GM04504 (cell line): Measurements from ENCODE around the gene THAP10.
A peak's percentile ranks its signal among the peaks of the same experiment; 100 is the strongest.
"Not testable (repeated sequence)": the region's sequence is repeated elsewhere in the genome, so short reads cannot be mapped to it uniquely, and the experiment has no call there.

Experiments
- DNase-seq: peaks from one replicate; pipeline ENCODE4 v3.0.0-alpha.2; 2012; ENCODE audit warnings: low read depth

Gene THAP10

DNA sequence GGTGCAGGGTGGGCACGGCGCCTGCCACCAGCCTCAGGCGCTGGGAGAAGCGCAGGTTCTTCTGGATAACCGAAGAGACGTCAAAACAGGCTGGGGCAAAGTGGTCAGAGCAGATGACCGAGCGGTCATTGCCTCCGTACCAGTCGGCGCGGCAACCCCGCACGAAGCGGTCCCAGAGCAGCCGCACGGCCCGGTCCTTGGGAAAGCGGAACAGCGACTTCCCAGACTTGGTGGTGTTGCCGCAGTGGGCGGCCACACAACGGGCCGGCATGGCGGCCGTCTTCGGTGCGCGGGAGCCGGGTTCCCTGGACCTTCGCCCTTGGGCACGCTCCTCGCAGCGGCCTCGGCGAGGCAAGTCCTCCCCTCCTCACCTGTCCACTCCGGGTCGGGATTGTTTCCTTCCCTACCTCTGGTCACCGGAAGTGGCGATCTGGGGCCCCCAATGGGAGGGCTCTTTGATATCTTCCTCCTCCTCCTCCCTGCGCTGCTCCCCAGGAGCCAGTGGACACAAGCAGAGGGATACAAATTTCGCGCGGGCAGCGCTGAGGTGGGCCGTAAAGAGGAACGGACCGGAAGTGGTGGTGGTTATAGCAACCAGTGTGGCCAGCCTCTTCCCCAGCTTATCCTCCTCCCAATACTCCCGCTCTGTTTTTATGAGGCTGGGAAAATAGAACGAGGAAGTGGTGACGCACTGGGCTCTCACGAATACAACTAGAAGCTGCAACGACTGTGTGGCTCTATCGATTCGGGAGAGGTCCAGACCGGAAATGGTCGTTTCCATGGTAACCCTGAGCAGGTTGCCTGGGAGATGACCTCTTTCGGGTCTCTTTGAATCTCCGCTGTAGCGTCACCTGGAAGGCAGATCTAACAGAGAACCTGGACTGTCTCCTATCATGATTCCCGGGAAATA lies at the start of gene THAP10, which contains the start of gene LRRC49:
TSS of gene THAP10 (minus strand) at position 432 of the 910 bp plus-strand sequence. CDS start at position 271, 161 bp downstream.
TSS of gene LRRC49 (plus strand) at position 825 of the 910 bp plus-strand sequence. CDS start at position 894, 69 bp downstream.
- DNase-seq: peak; percentile 96

DNA sequence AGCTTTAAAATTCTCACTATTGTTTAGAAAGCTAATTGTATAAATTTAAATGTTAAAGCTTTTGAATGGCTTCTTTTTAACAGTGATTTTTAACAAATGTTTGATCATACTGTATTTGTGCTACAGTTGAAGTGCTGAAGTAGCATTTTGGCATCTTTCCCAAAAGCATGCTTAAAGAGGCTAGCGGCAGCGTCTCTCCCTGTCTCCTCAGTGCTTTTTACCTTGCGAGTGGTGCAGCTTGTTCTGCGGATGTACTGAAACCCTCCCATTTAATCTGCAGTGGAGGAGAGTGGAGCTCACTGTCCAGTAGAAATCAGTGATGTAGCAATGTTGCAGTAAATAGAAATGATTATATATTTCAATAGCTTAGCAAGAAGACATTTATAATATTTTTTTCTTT lies 44.1 kb upstream of the THAP10 start:
- DNase-seq: no peak

DNA sequence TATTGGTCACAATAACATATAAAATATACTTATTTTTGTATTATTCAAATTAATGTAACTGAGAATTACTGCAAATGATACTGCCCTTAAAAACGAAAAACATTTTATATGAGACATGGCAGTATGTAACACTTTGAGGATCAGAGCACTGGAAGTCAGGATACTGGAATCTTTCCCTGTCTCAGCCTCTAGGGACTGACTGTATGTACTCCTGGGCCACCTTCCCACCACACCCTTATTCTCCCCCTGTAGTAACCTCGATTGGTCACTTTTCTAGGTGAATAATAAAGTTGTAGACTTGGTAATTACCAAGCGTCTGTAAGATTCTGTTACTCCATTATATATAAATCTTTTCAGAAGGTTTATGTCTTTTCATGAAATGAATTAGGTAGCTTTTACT lies 43.4 kb upstream of the THAP10 start:
- DNase-seq: no peak

DNA sequence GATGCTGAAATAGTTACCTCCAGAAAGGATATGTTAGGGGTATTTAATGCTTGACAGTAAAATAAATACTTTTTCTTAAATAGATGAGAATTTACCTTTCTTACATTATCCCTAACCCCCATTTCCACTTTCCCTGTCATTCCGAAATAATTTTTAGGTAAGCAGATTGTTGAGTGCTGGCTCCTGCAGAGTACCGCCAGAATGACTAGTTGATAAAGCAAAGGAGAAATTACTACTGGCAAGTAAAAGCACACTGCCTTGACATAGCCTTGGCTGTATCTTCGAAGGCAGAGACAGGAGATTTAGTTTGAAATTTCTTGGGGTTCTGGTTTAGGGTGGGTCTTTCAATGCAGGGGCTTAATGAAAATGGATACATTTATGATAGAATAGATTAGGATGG lies 41.2 kb upstream of the THAP10 start:
- no peak for DNase-seq

DNA sequence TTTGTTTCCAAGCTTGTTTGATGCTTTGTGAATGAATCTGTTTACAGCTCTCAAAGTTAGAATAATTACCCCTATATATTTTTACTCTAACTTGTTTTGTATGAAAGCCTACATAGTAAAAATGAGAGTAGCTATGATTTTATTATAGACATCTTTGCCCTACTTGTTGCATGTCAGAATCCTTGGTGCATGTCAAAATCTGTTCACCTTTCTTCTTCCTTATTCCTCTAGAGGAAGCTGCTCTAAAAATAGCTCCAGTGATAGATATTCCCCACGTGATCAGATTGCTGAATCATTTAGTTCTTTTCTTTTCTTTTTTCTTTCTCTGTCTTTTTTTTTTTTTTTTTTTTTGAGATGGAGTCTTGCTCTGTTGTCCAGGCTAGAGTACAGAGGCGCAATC lies 40.2 kb upstream of the THAP10 start:
- DNase-seq: no peak

DNA sequence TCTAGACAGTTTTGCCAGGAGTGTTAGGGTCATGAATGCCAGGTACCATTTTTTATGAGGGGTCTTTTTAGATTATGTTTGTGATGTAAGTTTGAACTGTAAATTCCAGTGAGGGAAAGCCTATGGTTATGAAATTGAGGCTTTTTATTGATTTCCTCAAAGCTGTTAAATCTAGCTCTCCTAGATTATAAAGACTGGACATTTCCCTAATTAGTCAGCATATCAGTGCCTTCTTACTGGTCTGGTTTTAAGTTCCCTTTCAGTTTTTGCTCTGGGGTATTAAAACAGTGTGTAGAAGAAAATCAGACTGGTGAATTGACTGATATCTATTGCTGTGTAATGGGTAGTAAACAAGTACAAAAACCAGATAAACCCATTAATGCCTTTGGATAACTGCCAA lies 39.6 kb upstream of the THAP10 start:
- DNase-seq: no peak

DNA sequence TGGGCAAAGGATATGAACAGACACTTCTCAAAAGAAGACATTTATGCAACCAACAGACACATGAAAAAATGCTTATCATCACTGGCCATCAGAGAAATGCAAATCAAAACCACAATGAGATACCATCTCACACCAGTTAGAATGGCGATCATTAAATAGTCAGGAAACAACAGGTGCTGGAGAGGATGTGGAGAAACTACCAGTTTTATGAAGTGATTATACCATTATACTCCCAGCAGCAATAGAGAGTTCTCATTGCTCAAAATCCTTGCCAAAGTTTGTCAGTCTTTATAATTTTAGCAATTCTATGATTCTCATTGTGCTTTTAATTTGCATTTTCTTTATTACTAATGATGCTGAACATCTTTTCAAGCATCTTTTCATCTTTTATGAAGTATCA lies 34.7 kb upstream of the THAP10 start:
- DNase-seq: not testable (repeated sequence)

DNA sequence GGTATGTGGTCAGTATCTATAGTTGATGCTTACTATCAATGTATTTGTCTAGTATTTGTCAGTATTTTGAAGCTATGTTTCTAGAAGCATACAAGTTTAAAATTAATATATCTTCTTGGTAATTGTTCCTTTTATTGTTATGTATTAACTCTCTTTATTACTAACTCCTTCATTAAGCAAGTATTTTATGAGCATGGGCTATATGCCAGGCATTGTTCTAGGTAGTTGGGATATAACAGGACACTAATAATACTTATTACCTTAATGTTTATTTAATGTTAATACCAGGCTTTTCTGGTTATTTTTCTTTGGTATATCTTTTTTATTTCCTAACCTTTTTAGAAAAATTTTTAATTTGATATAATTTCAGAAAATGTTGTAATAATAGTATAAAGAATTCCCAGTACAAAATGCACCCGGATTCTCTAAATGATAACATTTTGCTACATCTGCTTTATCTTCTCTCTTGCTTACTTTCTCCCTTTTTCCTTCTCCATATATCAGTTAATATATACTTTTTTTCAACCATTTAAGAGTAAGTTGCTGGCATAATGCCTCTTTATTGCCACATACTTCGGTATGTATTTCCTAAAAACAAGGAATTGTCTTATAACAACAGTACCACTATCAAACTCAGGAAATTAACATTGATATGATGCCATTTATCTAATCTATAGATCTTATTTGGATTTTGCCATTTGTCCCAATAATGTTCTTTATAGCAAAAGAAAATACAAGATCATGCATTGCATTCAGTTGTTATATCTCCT lies 31.3 kb upstream of the THAP10 start:
- DNase-seq: no peak

DNA sequence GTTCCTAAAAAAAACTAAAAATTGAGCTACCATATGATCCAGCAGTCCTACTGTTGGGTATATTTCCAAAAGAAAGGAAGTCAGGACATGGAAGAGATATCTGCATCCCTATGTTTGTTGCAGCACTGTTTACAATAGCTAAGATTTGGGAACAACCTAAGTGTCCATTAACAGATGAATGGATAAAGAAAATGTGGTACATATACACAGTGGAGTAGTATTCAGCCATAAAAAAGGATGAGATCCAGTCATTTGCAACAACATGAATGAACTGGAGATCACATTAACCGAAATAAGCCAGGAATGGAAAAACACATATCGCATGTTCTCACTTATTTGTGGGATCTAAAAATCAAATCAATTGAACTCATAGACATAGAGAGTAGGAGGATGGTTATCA lies 29.9 kb upstream of the THAP10 start:
- DNase-seq: no peak

DNA sequence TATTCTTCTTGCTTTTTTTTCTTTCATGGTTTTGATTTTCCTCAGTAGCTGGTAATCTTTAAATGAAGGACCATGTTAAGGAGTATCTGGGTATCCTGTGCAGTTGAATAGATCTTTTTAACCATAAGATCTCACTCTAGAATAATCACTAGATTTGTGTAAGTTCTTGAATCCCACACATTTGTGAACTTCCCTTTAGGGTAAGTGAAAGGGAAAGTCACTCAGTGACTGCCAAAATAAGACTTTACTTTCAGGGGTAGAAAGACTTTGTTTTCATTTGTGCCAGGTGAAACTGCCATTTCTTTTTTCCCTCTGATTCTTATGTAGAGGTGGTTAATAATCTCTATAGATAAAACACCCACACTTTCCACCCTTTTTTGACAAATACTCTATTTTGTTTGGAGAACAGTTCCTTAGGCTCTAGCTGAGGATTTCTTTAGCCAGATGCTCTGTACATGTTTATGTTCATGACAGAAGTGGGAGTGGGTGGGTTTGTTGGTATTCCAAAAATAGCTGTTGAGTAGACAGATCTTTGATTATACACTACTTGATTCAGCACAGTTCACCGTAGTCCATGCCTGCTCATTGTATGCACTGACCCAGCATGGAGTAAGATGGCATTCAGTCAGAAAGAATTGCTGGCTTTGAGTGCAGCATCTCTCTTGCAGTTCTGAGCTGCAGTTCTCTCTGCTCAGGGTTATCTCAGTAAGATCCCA lies 28.9 kb upstream of the THAP10 start:
- no peak for DNase-seq

DNA sequence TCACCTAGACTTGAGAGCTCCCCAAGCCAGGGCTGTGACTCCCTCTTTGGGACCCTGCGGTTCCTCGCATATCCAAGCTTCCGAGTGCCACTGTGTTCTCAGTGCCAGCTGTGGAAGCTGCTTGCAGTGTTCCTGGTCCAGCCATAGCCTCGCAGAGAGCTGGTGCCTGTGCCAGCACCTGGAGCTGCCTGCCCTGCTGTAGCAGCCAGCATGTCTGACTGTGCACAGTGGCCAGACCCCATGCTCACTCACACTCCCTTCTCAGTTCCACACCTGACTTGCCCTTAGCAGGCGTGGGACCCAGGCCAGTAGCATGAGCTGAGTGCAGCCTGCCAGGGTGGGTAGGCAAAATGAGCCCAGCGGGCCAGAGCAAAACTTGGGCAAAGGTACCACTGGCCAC lies 25.7 kb upstream of the THAP10 start:
- no peak for DNase-seq

DNA sequence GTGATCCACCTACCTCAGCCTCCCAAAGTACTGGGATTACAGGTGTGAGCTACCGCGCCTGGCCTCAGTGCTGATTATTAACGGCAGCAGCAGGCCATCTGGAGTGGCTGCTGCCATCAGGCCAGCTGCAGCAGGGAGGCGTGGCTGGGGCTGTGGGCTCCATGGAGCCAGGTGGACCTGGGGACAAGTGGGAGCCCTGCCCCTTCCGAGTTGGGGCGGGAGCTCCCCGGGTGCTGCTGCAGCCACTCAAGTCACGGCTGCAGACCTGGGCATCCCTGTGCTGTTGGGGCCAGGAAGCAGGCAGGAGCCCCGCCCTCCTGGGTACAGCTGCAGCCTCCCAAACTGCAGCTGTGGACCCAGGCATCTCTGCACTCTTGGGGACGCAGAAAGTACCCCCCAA lies 24.3 kb upstream of the THAP10 start:
- DNase-seq: no peak

DNA sequence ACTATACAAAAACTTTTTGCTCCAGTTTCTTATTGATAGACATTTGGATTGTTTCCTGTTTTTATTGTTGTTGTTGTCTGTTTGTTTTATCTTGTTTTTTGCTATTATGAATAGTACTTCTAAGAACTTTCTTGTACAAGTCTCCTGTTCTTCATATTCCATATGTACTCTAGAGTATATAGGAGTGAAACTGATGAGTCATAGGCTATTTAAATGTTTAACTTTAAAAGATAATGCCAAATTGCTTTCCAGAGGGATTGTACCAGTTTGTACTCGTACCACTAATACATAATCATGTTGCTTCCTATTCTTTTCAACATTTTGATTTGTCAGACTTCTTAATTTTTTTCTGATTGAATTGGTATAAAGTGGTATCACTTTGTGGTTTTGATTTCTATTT lies 20.0 kb upstream of the THAP10 start:
- no peak for DNase-seq

DNA sequence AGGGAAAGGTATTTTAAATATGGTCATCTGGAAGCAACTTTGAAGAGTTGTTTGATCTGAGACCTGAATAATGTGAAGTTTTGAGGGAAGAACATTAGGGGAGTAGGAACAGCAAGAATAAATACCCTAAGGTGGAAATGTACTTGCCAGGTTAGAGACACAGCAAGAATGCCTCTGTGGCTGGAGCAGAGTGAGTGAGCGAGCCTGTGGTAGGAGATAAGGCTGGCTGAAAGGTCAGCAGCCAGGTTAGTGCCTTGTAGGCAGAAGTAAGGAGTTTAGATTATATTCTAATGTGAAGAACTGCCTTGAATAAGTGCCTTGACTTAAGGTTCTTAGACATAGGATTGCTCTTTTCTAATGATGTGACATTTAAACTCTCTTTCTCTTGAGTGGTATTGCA lies 18.7 kb upstream of the THAP10 start:
- DNase-seq: no peak

DNA sequence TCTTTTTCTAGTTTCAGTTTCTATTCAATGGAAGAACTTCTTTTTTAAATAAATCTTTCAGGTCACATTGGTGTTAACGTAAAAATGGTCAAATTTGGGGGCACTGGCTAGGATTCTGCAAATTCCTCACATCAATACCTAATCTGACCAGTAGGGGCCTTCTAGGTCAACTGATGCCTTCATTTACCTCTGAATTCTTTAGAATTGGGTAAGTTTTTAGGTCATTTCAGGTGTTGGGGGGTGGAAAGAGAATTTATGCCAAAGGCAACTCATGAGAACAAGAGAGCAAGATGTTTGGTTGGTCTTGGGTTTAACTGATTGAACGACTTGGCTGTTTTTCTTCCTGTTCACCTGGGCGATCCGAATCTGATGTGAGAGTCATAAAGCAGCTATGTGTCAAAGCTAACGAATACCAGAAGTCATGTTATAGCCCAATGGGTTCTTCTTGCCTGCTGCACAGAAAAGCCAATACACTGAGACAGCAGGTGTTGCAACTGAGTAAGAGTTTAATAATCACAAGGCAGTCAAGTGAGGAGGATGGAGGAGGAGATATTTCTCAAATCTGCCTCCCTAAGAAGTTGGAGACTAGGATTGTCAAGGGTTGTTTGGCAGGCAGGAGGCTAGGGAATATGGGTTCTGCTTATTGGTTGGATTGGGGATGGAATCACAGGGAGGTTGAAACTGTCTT lies 15.7 kb upstream of the THAP10 start:
- DNase-seq: no peak

DNA sequence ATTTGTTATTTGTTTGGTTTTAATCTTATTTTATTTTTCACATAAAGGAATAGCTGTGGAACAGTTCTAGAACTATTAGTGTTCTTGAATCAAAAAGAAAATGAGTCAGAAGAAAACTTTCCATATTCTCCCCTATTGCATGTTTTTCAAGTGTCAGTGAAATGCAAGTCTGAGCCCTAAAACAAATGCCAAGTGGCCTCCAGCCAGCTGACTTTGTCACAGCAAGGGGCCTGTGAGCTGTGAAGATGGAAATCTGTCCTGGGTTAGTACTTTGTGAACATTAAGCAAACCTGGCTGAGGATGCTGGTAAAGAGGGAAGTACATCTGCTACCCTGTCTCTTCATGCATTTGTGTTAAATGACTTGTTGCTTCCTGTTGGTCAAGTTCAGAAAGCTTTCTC lies 14.6 kb upstream of the THAP10 start:
- DNase-seq: peak; percentile 40

DNA sequence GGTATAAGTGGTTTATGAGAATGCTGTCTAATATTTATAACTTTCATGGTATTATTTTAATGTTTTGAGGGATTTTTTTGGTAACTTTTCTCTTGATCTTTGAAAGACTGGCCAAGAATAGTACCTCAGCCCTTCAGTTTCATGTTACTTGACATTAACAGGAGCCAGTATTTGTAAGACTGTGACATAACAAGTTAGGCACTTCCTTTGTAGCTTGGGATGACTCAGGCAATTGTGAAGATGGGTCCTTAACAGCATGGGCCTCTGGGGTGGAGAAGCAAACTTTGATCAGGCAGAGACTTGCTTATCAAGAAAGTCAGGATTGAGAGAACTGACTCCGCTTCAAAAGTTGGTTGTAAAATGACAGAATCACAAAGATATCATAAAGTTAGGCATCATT lies 9.9 kb upstream of the THAP10 start:
- peak; percentile 61 for DNase-seq

DNA sequence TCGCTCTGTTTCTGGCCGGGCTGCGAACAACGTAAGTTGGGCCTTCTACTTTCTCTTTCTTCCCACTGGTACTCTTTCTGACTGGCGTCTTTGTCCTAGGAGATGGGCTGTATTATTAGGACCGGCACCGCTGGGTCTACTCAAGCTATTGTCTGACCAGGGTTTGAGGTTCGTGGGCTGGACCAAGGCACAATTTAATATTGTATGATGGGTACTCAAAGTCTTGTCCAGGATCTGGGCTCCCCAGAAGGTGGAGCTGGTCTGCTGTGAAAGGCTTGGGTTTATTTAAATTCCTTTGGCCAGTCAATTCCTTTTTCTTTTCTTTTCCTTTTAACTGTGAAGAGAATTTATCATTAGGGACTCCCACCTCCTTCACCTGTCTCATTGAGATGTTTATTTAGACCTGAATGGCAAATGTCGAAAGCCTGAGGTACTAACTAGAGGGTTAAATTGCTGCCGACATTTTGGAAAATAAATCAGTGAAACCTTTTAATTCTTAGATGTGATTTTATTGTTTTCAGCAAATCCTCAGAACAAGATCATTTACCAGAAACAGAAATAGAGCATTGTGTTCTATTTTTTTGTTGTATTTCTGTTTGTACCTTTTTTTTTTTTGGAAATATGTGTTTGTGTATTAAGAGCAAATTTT lies 803 bp upstream of the THAP10 start:
- no peak for DNase-seq

DNA sequence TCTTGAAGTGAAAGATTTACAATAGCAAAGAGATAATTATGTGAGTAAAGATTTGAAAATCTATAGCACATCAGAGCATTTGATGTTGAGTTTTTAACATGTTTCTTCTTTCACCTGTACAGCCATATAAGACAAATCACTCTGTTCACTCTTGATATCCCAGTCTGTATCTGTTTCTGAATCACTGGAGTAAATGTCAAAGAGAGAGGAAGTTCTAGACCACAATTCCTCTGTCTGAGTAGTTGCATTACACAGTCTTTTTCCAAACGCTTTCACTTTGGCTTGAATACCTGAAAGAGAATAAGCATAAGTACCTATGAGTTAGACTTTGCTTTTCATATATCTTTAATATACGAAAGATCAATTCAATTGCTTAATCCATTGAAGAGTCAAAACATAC lies 9.9 kb downstream of the THAP10 start:
- no peak for DNase-seq

DNA sequence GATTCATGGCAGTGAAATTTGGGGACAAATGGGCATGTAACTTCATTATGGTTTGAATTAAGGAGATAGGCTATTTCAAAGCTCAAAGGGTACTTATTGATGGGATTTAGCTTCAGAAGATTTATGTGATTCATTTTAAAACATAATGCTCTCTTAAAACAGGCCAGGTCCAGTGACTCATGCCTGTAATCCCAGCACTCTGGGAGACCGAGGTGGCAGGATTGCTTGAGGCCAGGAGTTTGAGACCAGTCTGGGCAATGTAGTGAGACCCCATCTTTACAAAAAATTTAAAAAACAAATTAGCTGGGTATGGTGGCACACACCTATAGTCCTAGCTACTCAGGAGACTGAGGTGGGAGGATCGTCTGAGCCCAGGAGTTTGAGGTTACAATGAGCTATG lies 11.5 kb downstream of the THAP10 start:
- no peak for DNase-seq

DNA sequence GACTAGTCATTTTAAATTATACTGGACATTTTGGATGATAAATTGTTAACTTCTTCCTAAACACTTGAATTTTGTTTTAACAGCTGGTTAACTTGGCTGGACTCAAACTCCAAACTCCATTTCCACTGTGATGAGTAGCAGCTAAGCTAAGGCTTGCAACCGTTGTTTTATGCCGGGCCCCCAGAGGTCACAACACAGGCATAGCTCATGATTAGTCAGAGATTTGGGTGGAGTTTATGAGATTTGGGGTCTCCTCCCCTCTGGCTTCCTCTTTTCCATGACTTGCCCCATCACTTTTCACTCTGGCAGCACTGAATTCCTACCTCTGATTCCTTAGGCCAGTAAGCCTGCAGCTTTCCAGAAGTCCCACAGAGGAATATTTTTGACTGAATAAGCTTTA lies 12.8 kb downstream of the THAP10 start:
- no peak for DNase-seq
